ENCODE data around the gene ARMC6. TPM values are rescaled to one million over a fixed set of nuclear protein-coding genes. Genes with fewer than 3 reads are reported as not detected.
A peak's percentile ranks its signal among the peaks of the same experiment; 100 is the strongest.

Gene ARMC6
- total and polyA plus RNA-seq, 4 experiments from 2014 or later = 11.8 to 25.8 (median 18.2) TPM

DNA sequence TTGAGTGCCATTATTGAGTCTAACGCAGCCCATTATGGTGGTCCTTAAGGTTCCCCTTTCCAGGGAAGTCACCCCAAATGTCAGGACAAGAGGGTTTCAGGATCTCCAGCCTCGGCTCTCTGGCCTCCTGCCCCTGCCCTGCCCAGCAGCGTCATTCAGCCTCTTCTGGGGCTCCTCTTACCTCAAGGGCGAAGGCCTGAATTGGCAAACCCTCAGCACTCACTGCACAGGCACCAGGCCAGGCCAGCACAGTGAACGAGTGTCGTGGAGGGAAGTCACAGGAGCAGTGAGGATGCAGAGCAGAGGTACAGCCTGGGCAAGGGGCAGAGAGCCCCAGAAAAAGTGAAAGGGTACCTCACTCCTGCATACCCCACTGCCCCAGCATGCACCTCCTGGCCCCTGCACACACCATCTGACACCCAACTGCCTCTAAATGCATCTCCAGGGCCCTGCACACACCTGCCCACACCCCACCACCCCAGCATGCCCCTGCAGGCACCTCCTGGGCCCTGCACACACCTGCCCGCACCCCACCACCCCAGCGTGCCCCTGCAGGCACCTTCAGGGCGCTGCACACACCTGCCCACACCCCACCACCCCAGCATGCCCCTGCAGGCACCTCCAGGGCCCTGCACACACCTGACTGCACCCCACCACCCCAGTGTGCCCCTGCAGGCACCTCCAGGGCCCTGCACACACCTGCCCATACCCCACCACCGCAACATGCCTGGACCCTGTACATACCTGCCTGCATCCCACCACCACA is 50.2 kb downstream of the ARMC6 start:
- Mint-ChIP-seq H3K36me3 (peaks cover 4 to 25% of the 10 kb centered on the region in 2 donors), H3K9me3 (no peaks in the 10 kb centered on the region), H3K4me3 (no peak overlapping the region), H3K27ac (peak overlapping the region in 1 of 7 donors; percentile 43), H3K27me3 (no peaks in the 10 kb centered on the region), H3K4me1 (peaks cover 8 to 17% (median 11%) of the 10 kb centered on the region in 4 donors)
- no peak for DNase-seq
- no peaks in the 10 kb centered on the region for H3K4me1 ChIP-seq (ENCODE audit: insufficient read depth, low read length)
- H3K4me3 ChIP-seq (ENCODE audit: low read length in 2 of 2) = no peak overlapping the region
- intact Hi-C loops (cut with micrococcal nuclease) = no loop called here
- H3K27ac ChIP-seq (ENCODE audit: low read depth, low read length) = no peak overlapping the region
- CTCF ChIA-PET (ENCODE audit: partially characterized antibody) = no interaction called here
- no peaks in the 10 kb centered on the region for H3K36me3 ChIP-seq (ENCODE audit: insufficient read depth, low read length)
- POLR2A ChIA-PET (ENCODE audit: partially characterized antibody) = no interaction called here
- H3K27me3 ChIP-seq (ENCODE audit: insufficient read depth, low read length) = no peaks in the 10 kb centered on the region
- H3K9me3 ChIP-seq (ENCODE audit: control insufficient read depth in 1 of 2, low read length in 2 of 2) = no peaks in the 10 kb centered on the region

DNA sequence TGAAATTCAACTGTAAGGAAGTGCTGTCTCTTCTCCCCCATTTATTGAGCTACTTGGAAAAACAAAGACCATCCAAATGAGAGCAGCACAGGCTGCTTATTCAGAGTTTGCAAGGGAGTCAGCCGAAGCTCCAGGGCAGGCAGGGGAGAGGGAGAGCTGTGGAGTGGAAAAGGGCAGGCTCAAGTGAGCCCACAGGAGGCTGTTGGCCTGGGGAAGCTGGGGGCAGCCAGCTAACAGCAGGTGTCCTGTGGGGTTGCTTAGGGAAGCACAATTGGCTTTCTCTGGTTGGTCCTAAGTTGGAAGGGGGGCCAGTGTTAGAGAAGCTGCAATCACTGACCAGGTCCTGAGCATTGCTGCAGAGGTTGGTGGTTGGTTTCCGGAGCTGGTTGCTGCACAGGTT is 54.3 kb downstream of the ARMC6 start:
- H3K4me3 ChIP-seq (ENCODE audit: low read length in 2 of 2) = no peak overlapping the region
- CTCF ChIA-PET (ENCODE audit: partially characterized antibody) = interaction anchor here (0.8 kb wide), 1 partner anchor 28 kb away, joined by 3 read pairs; no protein-coding TSS in a partner anchor
- Mint-ChIP-seq H3K4me1 (peaks cover 0 to 8% (median 4%) of the 10 kb centered on the region in 4 donors), H3K27ac (no peak overlapping the region), H3K27me3 (no peaks in the 10 kb centered on the region), H3K36me3 (peaks cover 0 to 13% of the 10 kb centered on the region in 2 donors), H3K9me3 (no peaks in the 10 kb centered on the region), H3K4me3 (no peak overlapping the region)
- DNase-seq = no peak
- intact Hi-C loops (cut with micrococcal nuclease) = no loop called here
- no peaks in the 10 kb centered on the region for H3K27me3 ChIP-seq (ENCODE audit: insufficient read depth, low read length)
- H3K27ac ChIP-seq (ENCODE audit: low read depth, low read length) = no peak overlapping the region
- no peaks in the 10 kb centered on the region for H3K9me3 ChIP-seq (ENCODE audit: control insufficient read depth in 1 of 2, low read length in 2 of 2)
- POLR2A ChIA-PET (ENCODE audit: partially characterized antibody) = no interaction called here
- H3K4me1 ChIP-seq (ENCODE audit: insufficient read depth, low read length) = no peaks in the 10 kb centered on the region
- H3K36me3 ChIP-seq (ENCODE audit: insufficient read depth, low read length) = no peaks in the 10 kb centered on the region

DNA sequence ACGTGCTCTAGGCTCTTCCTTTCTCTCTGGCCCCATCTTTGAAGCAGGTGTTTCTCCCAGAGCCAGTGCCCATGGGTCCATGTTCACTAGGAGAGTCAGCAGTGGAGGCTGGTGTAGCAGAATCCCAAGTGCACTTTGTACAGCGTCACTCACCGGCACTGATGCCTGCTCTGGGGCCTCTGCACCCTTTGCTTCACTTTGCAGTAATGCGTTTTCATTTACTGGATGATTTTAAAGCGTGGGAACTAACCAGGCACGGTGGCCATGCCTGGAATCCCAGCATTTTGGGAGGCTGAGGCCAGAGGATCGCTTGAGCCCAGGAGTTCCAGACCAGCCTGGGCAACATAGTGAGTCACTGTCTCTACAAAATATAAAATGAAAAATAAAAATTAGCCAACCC is 61.1 kb downstream of the ARMC6 start:
- CTCF ChIA-PET (ENCODE audit: partially characterized antibody) = no interaction called here
- no peaks in the 10 kb centered on the region for H3K9me3 ChIP-seq (ENCODE audit: control insufficient read depth in 1 of 2, low read length in 2 of 2)
- Mint-ChIP-seq H3K27me3 (no peaks in the 10 kb centered on the region), H3K4me3 (no peak overlapping the region), H3K9me3 (no peaks in the 10 kb centered on the region), H3K36me3 (peaks cover 5 to 17% of the 10 kb centered on the region in 2 donors), H3K4me1 (peaks cover 0 to 3% (median 0%) of the 10 kb centered on the region in 4 donors), H3K27ac (no peak overlapping the region)
- H3K4me1 ChIP-seq (ENCODE audit: insufficient read depth, low read length) = no peaks in the 10 kb centered on the region
- no peaks in the 10 kb centered on the region for H3K27me3 ChIP-seq (ENCODE audit: insufficient read depth, low read length)
- intact Hi-C loops (cut with micrococcal nuclease) = no loop called here
- no peak overlapping the region for H3K4me3 ChIP-seq (ENCODE audit: low read length in 2 of 2)
- no peak overlapping the region for H3K27ac ChIP-seq (ENCODE audit: low read depth, low read length)
- DNase-seq = no peak
- POLR2A ChIA-PET (ENCODE audit: partially characterized antibody) = no interaction called here
- peaks cover 10% of the 10 kb centered on the region for H3K36me3 ChIP-seq (ENCODE audit: insufficient read depth, low read length)

DNA sequence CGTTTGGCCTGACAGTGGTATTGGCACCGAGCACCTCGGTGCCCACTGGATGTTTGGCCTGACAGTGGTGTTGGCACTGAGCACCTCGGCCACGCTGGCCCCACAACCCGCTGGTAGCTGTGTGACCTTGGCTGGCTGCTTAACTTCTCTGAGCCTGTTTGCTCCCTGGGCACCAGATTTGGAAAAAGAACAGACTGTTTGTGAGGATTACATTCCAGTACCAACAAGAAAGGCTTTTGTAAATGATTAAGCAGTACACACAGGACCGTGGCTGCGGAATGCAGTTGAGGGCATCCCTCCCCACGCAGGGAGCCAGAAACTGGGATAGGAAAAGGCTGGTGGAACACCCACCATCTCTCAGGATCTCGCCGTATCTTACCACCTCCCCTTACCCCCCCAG is 62.3 kb downstream of the ARMC6 start:
- Histone ChIP-seq H3K4me1 (ENCODE audit: insufficient read depth, low read length) (no peaks in the 10 kb centered on the region), H3K27me3 (ENCODE audit: insufficient read depth, low read length) (no peaks in the 10 kb centered on the region), H3K4me3 (ENCODE audit: low read length in 2 of 2) (no peak overlapping the region), H3K27ac (ENCODE audit: low read depth, low read length) (no peak overlapping the region), H3K9me3 (ENCODE audit: control insufficient read depth in 1 of 2, low read length in 2 of 2) (no peaks in the 10 kb centered on the region), H3K36me3 (ENCODE audit: insufficient read depth, low read length) (peaks cover 10% of the 10 kb centered on the region)
- Mint-ChIP-seq H3K4me1 (peaks cover 0 to 3% (median 0%) of the 10 kb centered on the region in 4 donors), H3K9me3 (no peaks in the 10 kb centered on the region), H3K27ac (no peak overlapping the region), H3K4me3 (no peak overlapping the region), H3K36me3 (peaks cover 10 to 19% of the 10 kb centered on the region in 2 donors), H3K27me3 (no peaks in the 10 kb centered on the region)
- ChIA-PET POLR2A (ENCODE audit: partially characterized antibody) (no interaction called here), CTCF (ENCODE audit: partially characterized antibody) (interaction anchor here (1.0 kb wide), 1 partner anchor 41 kb away, joined by 3 read pairs; no protein-coding TSS in a partner anchor)
- intact Hi-C loops (cut with micrococcal nuclease) = no loop called here
- no peak for DNase-seq

DNA sequence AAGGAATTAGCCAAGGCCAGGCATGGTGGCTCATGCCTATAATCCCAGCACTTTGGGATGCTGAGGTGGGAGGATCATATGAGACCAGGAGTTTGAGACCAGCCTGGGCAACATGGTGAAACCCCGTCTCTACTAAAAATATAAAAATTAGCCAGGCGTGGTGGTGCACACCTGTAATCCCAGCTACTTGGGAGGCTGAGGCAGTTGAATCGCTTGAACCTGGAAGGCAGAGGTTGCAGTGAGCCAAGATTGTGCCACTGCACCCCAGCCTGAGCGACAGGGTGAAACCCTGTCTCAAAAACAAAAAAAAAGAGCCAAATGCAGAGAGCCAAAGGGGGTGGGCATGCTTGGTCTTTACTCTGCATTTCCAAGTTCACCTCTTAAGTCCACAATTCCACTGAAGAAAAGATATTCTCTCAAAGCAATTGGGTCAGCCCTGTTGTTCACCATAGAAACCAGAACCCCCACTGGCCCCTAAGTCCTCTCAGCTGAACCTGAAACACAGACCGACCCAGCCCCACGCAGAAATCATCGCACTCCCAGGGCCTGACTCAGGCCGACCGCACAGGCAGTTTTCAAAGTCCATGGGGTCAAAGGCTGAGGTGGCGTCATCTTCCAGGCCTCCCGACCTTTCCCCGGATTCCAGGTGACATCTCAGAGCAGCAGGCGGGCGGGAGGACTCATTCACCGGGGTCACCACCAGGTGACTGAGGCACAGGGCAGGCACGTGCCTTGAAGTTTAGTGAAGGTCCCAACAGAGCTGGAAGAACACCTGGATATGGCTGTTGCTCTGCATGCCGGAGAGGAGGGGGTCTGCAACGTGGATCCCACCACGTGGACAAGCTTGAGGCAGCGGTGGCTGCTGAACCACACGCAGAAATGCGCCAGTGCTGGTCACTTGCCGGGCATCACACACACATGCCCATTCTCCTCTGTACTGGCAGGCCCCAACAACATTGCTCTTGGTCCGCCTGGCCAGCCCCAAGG is 63.5 kb downstream of the ARMC6 start:
- no peak overlapping the region for H3K4me3 Mint-ChIP-seq
- POLR2A ChIA-PET (ENCODE audit: partially characterized antibody) = no interaction called here
- no peak overlapping the region for H3K27ac Mint-ChIP-seq

DNA sequence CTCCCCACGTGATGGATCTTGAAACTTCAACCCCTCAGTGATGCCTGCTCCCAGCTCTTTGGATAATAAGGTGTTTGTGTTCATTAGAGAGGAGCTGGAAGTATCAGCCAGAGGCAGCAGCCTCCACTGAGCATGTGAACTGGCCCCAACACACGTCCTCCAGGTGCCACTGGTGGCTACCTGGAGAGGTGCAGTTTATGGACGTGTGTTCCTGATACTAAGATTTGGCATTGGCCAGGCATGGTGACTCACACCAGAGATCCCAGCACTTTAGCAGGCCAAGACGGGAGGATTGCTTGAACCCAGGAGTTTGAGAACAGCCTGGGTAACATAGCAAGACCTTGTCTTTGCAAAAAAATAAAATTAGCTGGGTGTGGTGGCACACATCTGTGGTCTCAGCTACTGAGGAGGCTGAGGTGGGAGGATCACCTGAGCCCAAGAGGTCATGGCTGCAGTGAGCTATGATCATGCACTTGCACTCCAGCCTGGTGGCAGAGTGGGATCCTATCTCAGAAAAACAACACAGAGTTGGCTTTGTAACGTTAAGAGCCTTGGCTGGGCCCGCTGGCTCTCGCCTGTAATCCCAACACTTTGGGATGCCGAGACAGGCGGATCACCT is 64.8 kb downstream of the ARMC6 start:
- Mint-ChIP-seq H3K4me1 (peaks cover 0 to 3% (median 0%) of the 10 kb centered on the region in 4 donors), H3K4me3 (no peak overlapping the region), H3K9me3 (no peaks in the 10 kb centered on the region), H3K27ac (peak overlapping the region in 2 of 7 donors; percentile 18 to 59), H3K27me3 (no peaks in the 10 kb centered on the region), H3K36me3 (peaks cover 10 to 21% of the 10 kb centered on the region in 2 donors)
- Histone ChIP-seq H3K27me3 (ENCODE audit: insufficient read depth, low read length) (no peaks in the 10 kb centered on the region), H3K4me3 (ENCODE audit: low read length in 2 of 2) (no peak overlapping the region), H3K4me1 (ENCODE audit: insufficient read depth, low read length) (no peaks in the 10 kb centered on the region), H3K27ac (ENCODE audit: low read depth, low read length) (no peak overlapping the region), H3K36me3 (ENCODE audit: insufficient read depth, low read length) (peaks cover 18% of the 10 kb centered on the region), H3K9me3 (ENCODE audit: control insufficient read depth in 1 of 2, low read length in 2 of 2) (no peaks in the 10 kb centered on the region)
- intact Hi-C loops (cut with micrococcal nuclease) = no loop called here
- ChIA-PET CTCF (ENCODE audit: partially characterized antibody) (no interaction called here), POLR2A (ENCODE audit: partially characterized antibody) (no interaction called here)
- no peak for DNase-seq

More for the DNA sequence above, 63.5 kb downstream of the ARMC6 start:
- Mint-ChIP-seq H3K9me3 (no peaks in the 10 kb centered on the region), H3K36me3 (peaks cover 10 to 21% of the 10 kb centered on the region in 2 donors), H3K4me1 (peaks cover 0 to 3% (median 0%) of the 10 kb centered on the region in 4 donors), H3K27me3 (no peaks in the 10 kb centered on the region)
- intact Hi-C loops (cut with micrococcal nuclease) = no loop called here
- Histone ChIP-seq H3K36me3 (ENCODE audit: insufficient read depth, low read length) (peaks cover 18% of the 10 kb centered on the region), H3K27ac (ENCODE audit: low read depth, low read length) (no peak overlapping the region), H3K27me3 (ENCODE audit: insufficient read depth, low read length) (no peaks in the 10 kb centered on the region), H3K4me1 (ENCODE audit: insufficient read depth, low read length) (no peaks in the 10 kb centered on the region), H3K4me3 (ENCODE audit: low read length in 2 of 2) (no peak overlapping the region), H3K9me3 (ENCODE audit: control insufficient read depth in 1 of 2, low read length in 2 of 2) (no peaks in the 10 kb centered on the region)
- CTCF ChIA-PET (ENCODE audit: partially characterized antibody) = no interaction called here
- no peak for DNase-seq
